DMS79 (cell line): ENCODE measurements around the gene SLC8B1.

Experiments used
- DNase-seq: peaks from one replicate; lab custom pipeline; 2025; lab: John Stamatoyannopoulos, UW

The SLC8B1 gene

GRCh38 chr12:113292547-113292946 lies 42.4 kb downstream of the SLC8B1 start:
- no peak for DNase-seq

- DNase-seq: no peak
Measured at GRCh38 chr12:113292091-113292490, 42.8 kb downstream of the SLC8B1 start.

GRCh38 chr12:113291586-113291985 lies 43.3 kb downstream of the SLC8B1 start:
- no peak for DNase-seq

DNA sequence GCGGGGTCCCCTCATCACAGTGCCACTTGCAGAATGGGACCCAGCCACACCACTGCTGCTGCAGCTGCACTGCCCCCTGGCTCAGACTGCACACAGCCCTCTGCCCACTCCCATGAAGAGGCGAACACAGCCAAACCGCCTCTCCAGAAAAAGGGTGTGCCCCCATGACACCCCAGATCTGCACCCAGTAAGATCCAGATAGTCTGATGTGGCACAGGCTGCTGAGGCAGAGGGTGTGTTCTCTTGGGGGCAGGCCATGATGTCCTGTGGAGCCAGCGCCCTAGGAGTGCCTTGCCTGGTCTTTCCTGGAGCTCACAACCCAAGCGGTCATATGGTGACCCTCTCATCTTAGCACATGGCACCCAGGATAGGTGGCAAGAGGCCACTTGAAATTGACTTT lies 44.4 kb downstream of the SLC8B1 start:
- DNase-seq: no peak

DNA sequence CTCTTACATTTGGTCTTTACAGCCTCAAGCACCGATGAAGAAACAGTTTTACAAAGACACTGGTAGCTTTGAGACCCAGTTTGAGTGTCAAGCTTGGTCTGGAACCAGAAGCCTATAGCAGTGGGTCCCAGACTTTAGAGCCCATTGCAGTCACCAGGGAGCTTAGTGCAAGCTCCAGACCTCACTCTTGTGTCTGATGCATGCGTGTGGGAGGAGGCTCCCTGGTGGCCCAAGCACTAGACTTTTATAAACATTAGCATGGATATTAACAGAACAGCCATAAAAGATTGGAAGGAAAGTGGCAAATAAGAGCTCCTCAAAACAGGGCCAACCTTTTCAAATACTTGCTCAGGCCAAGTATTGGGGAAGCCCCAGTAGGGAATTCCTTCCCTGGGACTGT lies 45.5 kb downstream of the SLC8B1 start:
- no peak for DNase-seq

DNA sequence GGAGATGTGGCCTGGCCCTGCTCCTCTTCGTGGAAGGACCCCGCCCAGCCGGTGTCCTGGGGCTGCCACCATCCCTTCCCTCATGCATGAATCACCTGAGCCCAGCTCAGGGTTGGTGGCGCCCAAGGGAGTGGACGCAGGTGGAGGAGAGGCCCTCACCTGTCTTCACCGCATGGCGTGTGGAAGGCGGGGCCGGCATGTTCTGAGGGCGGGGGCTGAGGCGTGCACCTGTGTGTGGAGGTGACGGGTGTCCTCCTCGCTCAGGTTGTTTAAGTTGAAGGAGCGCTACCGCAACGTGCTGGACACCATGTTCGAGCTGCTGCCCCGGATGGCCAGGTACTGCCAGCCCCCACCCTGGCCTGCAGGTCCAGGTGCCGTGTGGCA lies 47.0 kb downstream of the SLC8B1 start:
- DNase-seq: no peak

GRCh38 chr12:113287146-113287898 lies 47.6 kb downstream of the SLC8B1 start:
- no peak for DNase-seq

GRCh38 chr12:113286712-113287111 lies 48.2 kb downstream of the SLC8B1 start:
- DNase-seq: no peak

DNA sequence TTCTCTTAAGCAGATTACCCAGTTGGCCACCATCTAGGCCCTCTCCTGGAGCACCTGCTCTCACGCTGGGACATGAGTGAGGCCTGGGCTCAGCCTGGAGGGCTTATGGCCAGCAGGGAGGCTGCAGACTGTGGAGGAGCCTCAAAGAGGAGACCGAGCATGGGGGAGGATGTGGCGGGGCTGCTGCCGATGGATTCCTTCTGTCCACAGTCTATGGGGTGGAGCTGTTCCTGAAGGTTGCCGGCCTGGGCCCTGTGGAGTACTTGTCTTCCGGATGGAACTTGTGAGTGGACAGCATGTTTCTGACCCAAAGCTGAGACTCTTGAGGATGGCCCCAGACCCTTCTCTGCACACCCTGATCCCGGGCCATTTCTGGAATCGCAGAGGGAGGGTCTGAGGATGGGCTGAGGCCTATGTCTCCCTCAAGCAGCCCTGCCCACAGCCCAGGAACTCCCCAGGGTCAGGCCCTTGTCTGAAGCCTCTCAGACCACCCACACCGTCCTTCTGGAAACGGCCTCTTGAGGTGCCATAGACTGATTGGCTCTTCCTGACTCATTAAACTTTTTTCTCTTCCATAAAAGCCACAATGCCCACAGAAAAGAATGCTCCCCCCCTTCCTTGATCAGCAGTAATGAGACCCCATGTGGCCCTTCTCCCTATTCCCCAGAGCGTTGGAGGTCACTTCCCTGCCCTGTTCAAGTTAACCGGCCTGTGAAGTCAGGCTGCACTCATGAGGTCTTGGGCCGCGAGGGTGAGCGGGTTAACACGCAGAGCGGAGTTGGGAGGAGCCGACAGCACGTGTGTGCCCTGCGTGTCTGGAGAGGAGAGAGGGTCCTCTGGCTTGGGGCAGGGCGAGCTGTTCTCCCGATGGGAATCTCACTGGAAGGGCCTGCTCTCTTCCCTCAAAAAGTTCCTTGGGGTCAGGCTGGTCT lies 49.0 kb downstream of the SLC8B1 start:
- DNase-seq: no peak

- DNase-seq: no peak
Measured at GRCh38 chr12:113284751-113285150, 50.2 kb downstream of the SLC8B1 start.

GRCh38 chr12:113278633-113279032 lies 56.3 kb downstream of the SLC8B1 start:
- no peak for DNase-seq

- no peak for DNase-seq
Measured at GRCh38 chr12:113278141-113278540, 56.8 kb downstream of the SLC8B1 start.

GRCh38 chr12:113277511-113277910 lies 57.4 kb downstream of the SLC8B1 start:
- no peak for DNase-seq

- DNase-seq: no peak
Measured at GRCh38 chr12:113276946-113277500, 57.9 kb downstream of the SLC8B1 start.

- no peak for DNase-seq
Measured at GRCh38 chr12:113276306-113276705, 58.6 kb downstream of the SLC8B1 start.

GRCh38 chr12:113274848-113275247 lies 60.1 kb downstream of the SLC8B1 start:
- no peak for DNase-seq

- DNase-seq: no peak
Measured at GRCh38 chr12:113273053-113273725, 61.7 kb downstream of the SLC8B1 start.

DNA sequence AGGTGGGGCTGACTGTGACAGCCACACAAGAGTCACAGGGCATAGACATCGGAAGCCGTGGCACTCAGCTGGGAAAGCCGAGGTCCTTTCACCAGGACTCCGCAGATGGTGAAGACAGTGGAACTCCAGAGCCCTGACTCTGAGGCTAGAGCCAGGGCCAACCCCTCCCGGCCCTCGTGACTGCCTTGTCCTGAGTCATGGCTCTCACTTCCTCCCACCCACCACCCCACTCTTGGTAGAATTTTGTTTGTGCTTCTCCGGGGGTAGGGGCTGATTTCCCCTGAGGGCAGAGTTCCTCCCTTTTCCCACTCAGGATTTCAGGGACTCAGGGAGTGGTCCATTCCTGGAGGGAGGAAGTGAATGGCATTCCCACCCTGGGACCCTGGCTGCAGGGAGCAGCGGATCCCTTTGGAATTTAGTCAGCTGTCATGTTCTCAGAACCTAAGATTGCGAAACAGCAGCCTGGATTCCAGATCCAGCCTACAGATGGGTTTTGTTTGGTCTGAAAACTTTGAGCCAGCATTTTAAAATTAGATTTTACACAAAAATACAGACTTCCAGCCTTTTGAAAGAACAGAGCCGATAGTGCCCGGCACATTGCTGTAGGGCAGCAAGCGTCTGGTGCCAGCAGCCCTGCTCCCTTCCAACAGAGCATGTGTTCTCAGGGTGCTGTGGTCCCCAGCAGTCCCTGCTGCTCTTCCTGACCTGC lies 62.9 kb downstream of the SLC8B1 start:
- DNase-seq: no peak

- DNase-seq: peak; percentile 21
Measured at GRCh38 chr12:113271466-113271852, 63.5 kb downstream of the SLC8B1 start.

GRCh38 chr12:113270709-113271009 lies 64.2 kb downstream of the SLC8B1 start:
- no peak for DNase-seq

DNA sequence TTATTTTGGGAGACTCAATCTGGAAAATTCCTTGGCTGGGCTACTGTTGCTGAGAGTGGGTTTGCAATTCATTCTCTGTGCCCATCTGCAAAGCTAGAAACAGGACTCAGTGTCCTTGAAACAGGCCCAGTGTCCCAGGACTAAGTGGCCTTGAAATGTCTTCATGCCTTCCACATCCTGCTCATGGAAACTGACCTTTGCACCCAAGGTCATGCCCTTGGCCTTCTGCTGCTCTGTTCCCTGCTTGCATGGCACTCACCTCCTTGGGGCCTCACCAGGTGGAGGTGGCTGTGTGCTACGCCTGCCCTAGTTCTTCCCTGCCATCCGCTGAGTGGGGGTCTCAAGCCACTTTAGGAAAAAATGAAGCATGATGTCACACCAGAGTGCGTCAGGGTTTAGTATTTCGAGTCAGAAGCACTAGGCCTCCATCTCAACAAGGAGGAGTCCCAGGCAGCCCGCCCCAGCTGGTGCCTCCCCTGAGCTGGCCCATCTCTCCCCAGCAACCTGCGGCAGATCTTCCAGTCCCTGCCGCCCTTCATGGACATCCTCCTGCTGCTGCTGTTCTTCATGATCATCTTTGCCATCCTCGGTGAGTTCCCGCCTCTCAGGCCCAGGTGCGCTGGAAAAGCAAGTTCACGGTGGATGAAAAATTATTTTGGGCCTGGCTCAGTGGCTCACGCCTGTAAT lies 65.5 kb downstream of the SLC8B1 start:
- DNase-seq: no peak
